Regular cardiac myocyte (primary cell): ENCODE results near the gene SPAG8. TPM values are rescaled to one million over a fixed set of nuclear protein-coding genes. Genes with fewer than 3 reads are reported as not detected.

Experiments used
- total RNA-seq: library from RNA; depleted of rRNA; stranded (reverse); fragments of >200 nt; gene quantifications from 2 replicates; pipeline ENCODE4 v1.2.3, GENCODE V29; 2014

Gene SPAG8
- total RNA-seq: 0.58 and 1.1 TPM in 2 replicates

GRCh38 chr9:35812025-35812602 is at the start of gene SPAG8:
Gene SPAG8, minus strand, starts transcription at chr9:35812262. Its CDS starts 115 bp downstream, at chr9:35812147.

DNA sequence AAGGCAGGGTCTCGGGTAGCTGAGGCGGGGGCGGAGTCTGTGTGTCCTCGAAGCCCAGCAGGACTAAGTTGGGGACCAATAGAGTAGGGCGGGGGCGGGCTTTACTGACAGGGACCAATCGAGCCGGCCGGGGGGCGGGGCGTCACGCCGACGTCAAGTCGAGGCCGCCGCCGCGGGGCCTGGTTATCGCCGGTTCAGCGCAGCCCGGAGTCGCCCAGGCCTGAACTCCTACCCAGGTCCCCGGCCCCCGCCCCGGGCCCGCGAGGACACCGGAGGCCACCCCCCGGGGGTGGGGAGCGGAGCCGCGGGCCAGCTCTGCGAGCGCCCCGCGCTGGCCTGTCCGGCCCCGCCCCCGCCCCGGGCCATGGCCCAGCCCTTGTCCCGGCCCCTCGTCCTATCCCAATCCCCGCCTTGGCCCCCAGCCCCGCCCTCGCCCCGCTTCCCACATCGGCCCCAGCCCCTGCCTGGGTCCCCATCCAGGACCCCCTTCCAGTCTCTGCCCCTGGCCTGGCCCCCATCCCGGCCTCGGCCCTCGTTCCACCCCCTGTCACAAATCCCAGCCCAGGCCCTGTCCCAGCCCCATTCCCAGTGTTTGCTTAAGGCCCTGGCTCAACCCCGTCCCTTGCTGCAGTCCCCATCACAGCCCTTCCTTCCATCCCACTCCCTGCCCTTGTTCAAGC is 17.2 kb upstream of the SPAG8 start, which contains the start of gene TMEM8B:
Gene TMEM8B, plus strand, starts transcription at position 145 of the 680 bp plus-strand sequence. Its CDS starts 220 bp downstream, at position 365.

GRCh38 chr9:35828716-35829083 is 16.6 kb upstream of the SPAG8 start, which contains the start of gene FAM221B:
Gene FAM221B, minus strand, starts transcription at chr9:35828732. Its CDS starts 2,571 bp downstream, at chr9:35826161.

DNA sequence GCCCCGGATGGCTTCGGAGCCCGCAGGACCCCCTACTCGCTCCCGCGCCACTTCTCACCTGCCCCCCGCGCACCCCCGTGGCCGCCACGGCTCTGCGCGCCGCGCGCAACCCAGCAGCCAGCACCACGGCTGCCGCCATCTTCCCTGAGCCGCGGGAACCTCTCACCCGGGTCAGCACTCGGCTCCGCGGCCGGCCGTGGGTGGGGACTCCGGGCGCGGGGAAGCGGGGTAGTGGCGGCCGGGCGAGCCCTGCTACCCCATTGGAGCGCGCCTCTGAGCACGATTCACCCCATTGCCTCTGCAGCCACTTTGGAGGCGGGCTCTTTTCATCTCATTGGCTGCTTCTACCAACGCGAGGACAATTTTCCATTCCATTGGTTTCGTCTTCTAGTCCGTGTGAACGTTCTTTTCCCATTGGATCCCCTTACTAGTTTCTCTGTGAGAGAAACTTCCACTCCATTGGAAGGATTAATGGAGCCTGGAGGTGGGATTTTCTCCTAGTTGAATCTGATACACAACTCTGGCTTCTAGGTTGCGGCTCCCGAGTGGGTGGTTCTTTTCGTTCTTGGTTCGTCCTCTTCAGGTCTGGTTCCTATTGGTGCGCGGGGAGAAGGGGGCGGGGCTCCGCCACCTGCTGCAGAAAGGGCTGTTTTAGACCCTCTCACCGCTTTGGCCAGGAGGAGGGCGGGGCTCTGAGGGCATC is 2.9 kb upstream of the SPAG8 start, which contains the start of gene HINT2:
Gene HINT2, minus strand, starts transcription at position 202 of the 703 bp plus-strand sequence. Its CDS starts 63 bp downstream, at position 139.

DNA sequence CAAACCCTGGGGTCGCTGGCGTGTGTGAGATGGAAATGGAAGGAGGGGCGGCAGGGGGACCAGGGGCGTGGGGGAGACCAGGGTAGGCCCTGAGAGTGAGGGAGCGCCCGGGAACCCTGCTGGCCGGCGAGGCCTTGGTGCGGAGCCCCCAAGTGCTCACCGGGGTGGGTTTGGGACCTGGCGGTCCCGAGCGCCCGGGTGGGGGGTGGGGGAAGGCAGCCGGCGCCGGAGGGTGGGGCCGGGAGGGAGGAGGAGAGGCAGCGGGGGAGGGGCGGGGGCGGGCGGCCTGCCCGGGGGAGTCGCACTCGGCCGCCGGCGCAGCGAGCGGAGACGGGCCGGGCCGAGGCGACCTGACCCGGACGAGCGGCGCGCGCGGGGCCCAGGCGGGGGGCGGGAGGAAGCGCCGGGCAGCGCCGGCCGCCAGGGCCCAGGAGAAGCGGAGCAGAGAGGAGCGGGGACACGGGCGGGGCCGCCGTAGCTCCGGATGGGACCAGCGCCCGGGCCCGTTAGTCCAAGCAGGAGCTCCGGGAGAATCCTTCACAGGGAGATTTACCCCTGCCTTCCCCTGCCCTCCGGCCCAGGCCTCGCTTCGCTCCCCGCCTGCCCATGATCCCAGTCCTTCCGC is 20.7 kb downstream of the SPAG8 start, which contains the start of gene NPR2:
Gene NPR2, plus strand, starts transcription at position 295 of the 625 bp plus-strand sequence. CDS start 818 bp downstream, outside the sequence.

Other genes starting within 250 kb of the SPAG8 start
- gene TESK1, start 207.0 kb downstream of the SPAG8 start, total RNA-seq: 8.6 and 10.7 TPM in 2 replicates
- 0.19 and 0.56 TPM in 2 replicates for gene CD72, start 193.8 kb downstream of the SPAG8 start, total RNA-seq
- not detected in 2 replicates for gene SIT1, start 161.3 kb downstream of the SPAG8 start, total RNA-seq
- gene RMRP, start 154.2 kb downstream of the SPAG8 start, total RNA-seq: 3,474 and 7,582 TPM in 2 replicates
- 16.9 and 24.2 TPM in 2 replicates for gene CCDC107, start 154.0 kb downstream of the SPAG8 start, total RNA-seq
- 0.28 and 3.6 TPM in 2 replicates for gene ARHGEF39, start 147.1 kb downstream of the SPAG8 start, total RNA-seq
- gene CA9, start 138.3 kb downstream of the SPAG8 start, total RNA-seq: 0.38 and 2.8 TPM in 2 replicates
- gene TPM2, start 122.3 kb downstream of the SPAG8 start, total RNA-seq: 870 and 1,301 TPM in 2 replicates
- 342 and 359 TPM in 2 replicates for gene TLN1, start 80.1 kb downstream of the SPAG8 start, total RNA-seq
- 77.5 and 112 TPM in 2 replicates for gene CREB3, start 79.6 kb downstream of the SPAG8 start, total RNA-seq
- gene GBA2, start 63.0 kb downstream of the SPAG8 start, total RNA-seq: 15.2 and 19.9 TPM in 2 replicates
- gene RGP1, start 63.0 kb downstream of the SPAG8 start, total RNA-seq: 10.1 and 10.9 TPM in 2 replicates
- not detected in 2 replicates for gene MSMP, start 58.0 kb downstream of the SPAG8 start, total RNA-seq
- 10.9 and 18.3 TPM in 2 replicates for gene NPR2, start 20.7 kb downstream of the SPAG8 start, total RNA-seq
- 6.5 and 17.1 TPM in 2 replicates for gene HINT2, start 2.8 kb upstream of the SPAG8 start, total RNA-seq
- gene FAM221B, start 16.5 kb upstream of the SPAG8 start, total RNA-seq: not detected in 2 replicates
- gene TMEM8B, start 17.0 kb upstream of the SPAG8 start, total RNA-seq: 0.58 and 2.0 TPM in 2 replicates
- gene OR13J1, start 58.1 kb upstream of the SPAG8 start, total RNA-seq: not detected in 2 replicates
- 0.28 and 0.58 TPM in 2 replicates for gene HRCT1, start 93.9 kb upstream of the SPAG8 start, total RNA-seq
- 0.85 and 5.0 TPM in 2 replicates for gene SPAAR, start 97.2 kb upstream of the SPAG8 start, total RNA-seq
- 0.19 TPM in 1 of 2 replicates, not detected in the other for gene OR2S2, start 145.9 kb upstream of the SPAG8 start, total RNA-seq
- 24.2 and 81.7 TPM in 2 replicates for gene RECK, start 224.7 kb upstream of the SPAG8 start, total RNA-seq